ENCODE results near the gene EOMES. TPM values are rescaled to one million over a fixed set of nuclear protein-coding genes. Genes with fewer than 3 reads are reported as not detected.

Gene EOMES
- total RNA-seq, 4 donors from 2014 or later = 0.13 TPM; not detected in 3

GRCh38 chr3:27684302-27684701 is 37.8 kb downstream of the EOMES start:
- H3K4me3 ChIP-seq (ENCODE audit: low read depth, poor library complexity, severe bottlenecking) = no peak overlapping the region
- WGBS, 2 donors = 75 to 93% methylated on average over 2 of the region's 2 CpGs
- TF ChIP-seq CTCF (IDR thresholded peaks at IDR 0.05) (no peak), POLR2A (IDR thresholded peaks at IDR 0.05) (no peak)
- DNase-seq (ENCODE audit: low spot score in 2 of 2) = no peak
- intact Hi-C loops (cut with DNase I; ENCODE audit: low total_unique reads) = loop anchor here (10.0 kb wide), 1 partner anchor 380 kb away; no protein-coding TSS in a partner anchor

- H3K4me3 ChIP-seq (ENCODE audit: low read depth, poor library complexity, severe bottlenecking) = no peak overlapping the region
- intact Hi-C loops (cut with DNase I; ENCODE audit: low total_unique reads) = loop anchor here (10.0 kb wide), 1 partner anchor 376 kb away; no protein-coding TSS in a partner anchor
- DNase-seq (ENCODE audit: low spot score in 2 of 2) = no peak
- no peak for TF ChIP-seq CTCF (IDR thresholded peaks at IDR 0.05)
- TF ChIP-seq POLR2A (IDR thresholded peaks at IDR 0.05) = no peak
- 18 to 22% methylated on average over 6 of the region's 6 CpGs for WGBS, 2 donors
These were observed 40.8 kb downstream of the EOMES start for GRCh38 chr3:27681249-27681748.

- DNase-seq (ENCODE audit: low spot score in 2 of 2) = no peak
- WGBS, 2 donors = 54 to 57% methylated on average over 5 of the region's 5 CpGs
- TF ChIP-seq CTCF (IDR thresholded peaks at IDR 0.05) = no peak
- TF ChIP-seq POLR2A (IDR thresholded peaks at IDR 0.05) = no peak
- intact Hi-C loops (cut with DNase I; ENCODE audit: low total_unique reads) = loop anchor here (10.0 kb wide), 1 partner anchor 376 kb away; no protein-coding TSS in a partner anchor
- no peak overlapping the region for H3K4me3 ChIP-seq (ENCODE audit: low read depth, poor library complexity, severe bottlenecking)
These were observed 41.4 kb downstream of the EOMES start for GRCh38 chr3:27680517-27681246.

- intact Hi-C loops (cut with DNase I; ENCODE audit: low total_unique reads) = loop anchor here (10.0 kb wide), 1 partner anchor 375 kb away; no protein-coding TSS in a partner anchor
- TF ChIP-seq POLR2A (IDR thresholded peaks at IDR 0.05) (no peak), CTCF (IDR thresholded peaks at IDR 0.05) (no peak)
- no peak for DNase-seq (ENCODE audit: low spot score in 2 of 2)
- no peak overlapping the region for H3K4me3 ChIP-seq (ENCODE audit: low read depth, poor library complexity, severe bottlenecking)
- 61 to 77% methylated on average over 1 of the region's 1 CpG for WGBS, 2 donors
These were observed 42.4 kb downstream of the EOMES start for GRCh38 chr3:27679691-27680090.

GRCh38 chr3:27678234-27678633 is 43.9 kb downstream of the EOMES start:
- intact Hi-C loops (cut with DNase I; ENCODE audit: low total_unique reads) = no loop called here
- no peak for DNase-seq (ENCODE audit: low spot score in 2 of 2)
- no peak for TF ChIP-seq CTCF (IDR thresholded peaks at IDR 0.05)
- no peak for TF ChIP-seq POLR2A (IDR thresholded peaks at IDR 0.05)
- H3K4me3 ChIP-seq (ENCODE audit: low read depth, poor library complexity, severe bottlenecking) = no peak overlapping the region
